Keratinocyte (primary cell): Measurements from ENCODE around the gene RARRES1. TPM values are rescaled to one million over a fixed set of nuclear protein-coding genes. Genes with fewer than 3 reads are reported as not detected.
"Not testable (repeated sequence)": the region's sequence is repeated elsewhere in the genome, so short reads cannot be mapped to it uniquely, and the experiment has no call there.

Source experiments
- DNase-seq: peaks from one replicate; pipeline ENCODE4 v3.0.0-alpha.2; 2011; ENCODE audit warnings: low read depth, missing footprints, low spot score
- FAIRE-seq: peaks from 2 replicates; lab custom pipeline; 2011; peaks lifted over from hg19 to GRCh38; lab: Jason Lieb, UNC
- H2AFZ ChIP-seq: 2 replicates; pipeline ENCODE4 v1.6.0; 2012; ENCODE audit warnings: low read length, control low read depth, inconsistent platforms; ENCODE audit not compliant: control insufficient read depth
- H3K27ac ChIP-seq: 2 replicates; pipeline ENCODE4 v1.5.1; 2011; ENCODE audit warnings: low read length; ENCODE audit not compliant: control insufficient read depth, insufficient read depth
- H3K27me3 ChIP-seq: 3 replicates; pipeline ENCODE4 v1.6.0; 2011; ENCODE audit warnings: low read length; ENCODE audit not compliant: control insufficient read depth, insufficient read depth; ENCODE audit errors: extremely low read depth
- H3K36me3 ChIP-seq, 2 experiments: 2 replicates in 1 of 2; 3 replicates in 1 of 2; pipeline ENCODE4 v1.5.1; 2011; ENCODE audit warnings: low read length in 2 of 2, mild to moderate bottlenecking in 1 of 2; ENCODE audit not compliant: control insufficient read depth in 2 of 2, insufficient read depth in 2 of 2; ENCODE audit errors: extremely low read depth in 1 of 2
- H3K4me1 ChIP-seq: 3 replicates; pipeline ENCODE4 v1.5.1; 2011; ENCODE audit warnings: low read length; ENCODE audit not compliant: control insufficient read depth, insufficient read depth; ENCODE audit errors: extremely low read depth
- H3K4me2 ChIP-seq: 3 replicates; pipeline ENCODE4 v1.6.0; 2011; ENCODE audit warnings: low read depth, low read length; ENCODE audit not compliant: control insufficient read depth, insufficient read depth; ENCODE audit errors: extremely low read depth
- H3K4me3 ChIP-seq, 3 experiments: fragments of 200-600 bp in 1 of 3; sonication (generic) in 1 of 3; 2 replicates in 2 of 3; 3 replicates in 1 of 3; pipeline ENCODE4 v1.5.1; 2011 to 2016; ENCODE audit warnings: low read length in 3 of 3, mild to moderate bottlenecking in 3 of 3, control low read depth in 2 of 3, inconsistent platforms in 1 of 3, low read depth in 1 of 3, mixed read lengths in 1 of 3, mixed run types in 1 of 3, moderate library complexity in 1 of 3; ENCODE audit not compliant: control insufficient read depth in 2 of 3, insufficient read depth in 2 of 3; ENCODE audit errors: extremely low read depth in 1 of 3
- H3K79me2 ChIP-seq: 2 replicates; pipeline ENCODE4 v1.6.0; 2012; ENCODE audit warnings: low read length; ENCODE audit not compliant: control insufficient read depth, insufficient read depth
- H3K9ac ChIP-seq: 3 replicates; pipeline ENCODE4 v1.6.0; 2011; ENCODE audit warnings: low read length; ENCODE audit not compliant: control insufficient read depth, insufficient read depth; ENCODE audit errors: extremely low read depth
- H3K9me1 ChIP-seq: 3 replicates; pipeline ENCODE4 v1.6.0; 2011; ENCODE audit warnings: low read length; ENCODE audit not compliant: control insufficient read depth, insufficient read depth; ENCODE audit errors: extremely low read depth
- H3K9me3 ChIP-seq: 2 replicates; pipeline ENCODE4 v1.5.1; 2012; ENCODE audit warnings: low read depth, low read length; ENCODE audit not compliant: control insufficient read depth
- H4K20me1 ChIP-seq: 3 replicates; pipeline ENCODE4 v1.6.0; 2011; ENCODE audit warnings: low read length; ENCODE audit not compliant: control insufficient read depth, insufficient read depth; ENCODE audit errors: extremely low read depth
- CTCF ChIP-seq, 3 experiments: IDR thresholded peaks in 1 of 3; conservative IDR thresholded peaks in 1 of 3; optimal IDR thresholded peaks in 1 of 3; 2 replicates in 2 of 3; 3 replicates in 1 of 3; pipeline versions ENCODE3 to v1.5.1; 2011; ENCODE audit warnings: low read length in 3 of 3, mild to moderate bottlenecking in 3 of 3, moderate library complexity in 2 of 3, control low read depth in 1 of 3, inconsistent platforms in 1 of 3; ENCODE audit not compliant: insufficient read depth in 2 of 3; ENCODE audit errors: extremely low read depth in 1 of 3
- EZH2 ChIP-seq: IDR thresholded peaks from one replicate; pipeline ENCODE4 v1.6.1; 2012; ENCODE audit warnings: inconsistent platforms, mild to moderate bottlenecking, low read length, moderate library complexity
- dilution Hi-C: fragments of 300-500 bp; cut with MboI; formaldehyde crosslinking; loops from one replicate; pipeline ENCODE4 v1.7.0; 2020; ENCODE audit warnings: low sequenced_read_pairs; ENCODE audit not compliant: extremely low pct_ligation_motif_present
- polyA plus RNA-seq, 5 experiments: library from polyadenylated mRNA; depleted of rRNA in 3 of 5; stranded (reverse) in 3 of 5; stranded (forward) in 1 of 5; unstranded in 1 of 5; fragments of >200 nt; gene quantifications; 1 replicate in 1 of 5; 2 replicates in 3 of 5; 3 replicates in 1 of 5; pipeline versions ENCODE4 v1.2.1 to v1.2.3, GENCODE V29; 2011 to 2012; ENCODE audit warnings: missing spikeins in 2 of 5, low read depth in 1 of 5, low replicate concordance in 1 of 5

RARRES1 gene
- polyA plus RNA-seq, 1 donor (not counting 4 experiments of a cell fraction or from before 2014, with no cell fraction given) = not detected

GRCh38 chr3:158696618-158697017 lies 35.6 kb downstream of the RARRES1 start:
- no peak overlapping the region for H3K4me2 ChIP-seq
- H4K20me1 ChIP-seq = no peaks in the 10 kb centered on the region
- no peaks in the 10 kb centered on the region for H3K4me1 ChIP-seq
- H3K9me3 ChIP-seq = no peaks in the 10 kb centered on the region
- no peak overlapping the region for H3K27ac ChIP-seq
- no peaks in the 10 kb centered on the region for H3K36me3 ChIP-seq
- no peak for DNase-seq
- no peak overlapping the region for H3K9ac ChIP-seq
- H3K79me2 ChIP-seq = no peaks in the 10 kb centered on the region
- TF ChIP-seq EZH2 (no peak), CTCF (optimal IDR thresholded peaks at IDR 0.05 in 1 of 3, IDR thresholded peaks at IDR 0.05 in 1 of 3, conservative IDR thresholded peaks at IDR 0.05 in 1 of 3; ENCODE audit: extremely low read depth in 1 of 3, insufficient read depth in 2 of 3, low read length in 3 of 3) (no peak)
- dilution Hi-C loops = no loop called here
- no peaks in the 10 kb centered on the region for H3K9me1 ChIP-seq
- no peak overlapping the region for H3K4me3 ChIP-seq
- H3K27me3 ChIP-seq = no peaks in the 10 kb centered on the region
- FAIRE-seq = no peak
- no peak overlapping the region for H2AFZ ChIP-seq

- H3K9me1 ChIP-seq, H3K4me3 ChIP-seq, H4K20me1 ChIP-seq, H3K27ac ChIP-seq, H2AFZ ChIP-seq, H3K9ac ChIP-seq, H3K79me2 ChIP-seq, H3K9me3 ChIP-seq, H3K4me2 ChIP-seq, H3K27me3 ChIP-seq, FAIRE-seq, H3K36me3 ChIP-seq, DNase-seq, H3K4me1 ChIP-seq, dilution Hi-C loops: not testable (repeated sequence)
Measured at GRCh38 chr3:158693866-158694456, 38.3 kb downstream of the RARRES1 start.

GRCh38 chr3:158685159-158685558 lies 47.1 kb downstream of the RARRES1 start:
- no peaks in the 10 kb centered on the region for H3K79me2 ChIP-seq
- FAIRE-seq (no peak), DNase-seq (no peak)
- no peak overlapping the region for H3K27ac ChIP-seq
- H2AFZ ChIP-seq = no peak overlapping the region
- dilution Hi-C loops = no loop called here
- H3K9me1 ChIP-seq = no peaks in the 10 kb centered on the region
- H3K9ac ChIP-seq = no peak overlapping the region
- no peaks in the 10 kb centered on the region for H4K20me1 ChIP-seq
- H3K4me2 ChIP-seq = no peak overlapping the region
- TF ChIP-seq EZH2 = no peak
- TF ChIP-seq CTCF (optimal IDR thresholded peaks at IDR 0.05 in 1 of 3, IDR thresholded peaks at IDR 0.05 in 1 of 3, conservative IDR thresholded peaks at IDR 0.05 in 1 of 3; ENCODE audit: extremely low read depth in 1 of 3, insufficient read depth in 2 of 3, low read length in 3 of 3) = no peak
- H3K4me1 ChIP-seq = no peaks in the 10 kb centered on the region
- no peaks in the 10 kb centered on the region for H3K9me3 ChIP-seq
- peaks cover 0 to 6% of the 10 kb centered on the region in 2 experiments for H3K36me3 ChIP-seq
- no peaks in the 10 kb centered on the region for H3K27me3 ChIP-seq
- no peak overlapping the region for H3K4me3 ChIP-seq
